ENCODE measurements around the gene NCOR2. TPM values are rescaled to one million over a fixed set of nuclear protein-coding genes. Genes with fewer than 3 reads are reported as not detected.
A peak's percentile ranks its signal among the peaks of the same experiment; 100 is the strongest.

The NCOR2 gene
- total and polyA plus RNA-seq, 2 donors (not counting 3 experiments of a cell fraction or from before 2014, with no cell fraction given) = 26.5 to 241 TPM

- Histone ChIP-seq H3K9ac (replicated peaks; ENCODE audit: extremely low read depth, insufficient read depth, low read length) (peak overlapping the region; percentile 11), H3K27ac (ENCODE audit: insufficient read depth, low read depth, low read length) (peak overlapping the region; percentile 48), H3K4me1 (ENCODE audit: control insufficient read depth, extremely low read depth, insufficient read depth, low read length) (peaks cover 24% of the 10 kb centered on the region), H3K36me3 (ENCODE audit: control insufficient read depth in 2 of 2, extremely low read depth in 1 of 2, insufficient read depth in 2 of 2, low read length in 2 of 2) (no peaks in the 10 kb centered on the region), H3K9me3 (replicated peaks; ENCODE audit: control insufficient read depth, insufficient read depth, low read length) (no peaks in the 10 kb centered on the region), H3K4me3 (replicated peaks in 1 of 3; ENCODE audit: insufficient read depth in 1 of 3, low read depth in 1 of 3, low read length in 3 of 3) (no peak overlapping the region), H4K20me1 (replicated peaks; ENCODE audit: control insufficient read depth, extremely low read depth, insufficient read depth, low read length) (no peaks in the 10 kb centered on the region), H3K9me1 (replicated peaks; ENCODE audit: control insufficient read depth, extremely low read depth, insufficient read depth, low read length) (no peaks in the 10 kb centered on the region), H3K4me2 (ENCODE audit: insufficient read depth, low read length) (peak overlapping the region; percentile 20), H3K79me2 (ENCODE audit: control insufficient read depth, insufficient read depth, low read length) (no peaks in the 10 kb centered on the region), H2AFZ (ENCODE audit: low read depth, low read length) (peak overlapping the region; percentile 35), H3K27me3 (ENCODE audit: control insufficient read depth in 2 of 2, insufficient read depth in 2 of 2, low read length in 2 of 2) (no peaks in the 10 kb centered on the region)
- peak; percentile 62 for TF ChIP-seq JUN (IDR thresholded peaks at IDR 0.05; ENCODE audit: borderline replicate concordance, insufficient read depth, insufficient read length, low read depth)
- TF ChIP-seq POLR2AphosphoS5 (IDR thresholded peaks at IDR 0.05; ENCODE audit: insufficient read depth, low read depth, low read length) = no peak
- peak; percentile 84 for TF ChIP-seq FOS (IDR thresholded peaks at IDR 0.05; ENCODE audit: borderline replicate concordance, insufficient read depth, low read length)
- TF ChIP-seq MYC (IDR thresholded peaks at IDR 0.05; ENCODE audit: low read depth, low read length) = peak; percentile 23
- TSS peak; percentile 92 for BruUV-seq (replicated peaks)
- POLR2A ChIA-PET = no interaction called here
- peak; percentile 75 for DNase-seq (ENCODE audit: low read depth, low spot score)
- CTCF ChIA-PET = interaction anchor here (1.0 kb wide), 1 partner anchor 208 kb away, joined by 3 read pairs; no protein-coding TSS in a partner anchor
- peak; percentile 99 for FAIRE-seq
- dilution Hi-C loops (cut with MboI; ENCODE audit: extremely low pct_ligation_motif_present, low sequenced_read_pairs) = no loop called here
- intact Hi-C loops (cut with micrococcal nuclease) = no loop called here
Measured at GRCh38 chr12:124588751-124589267, 21.4 kb upstream of the NCOR2 start.

- Histone ChIP-seq H3K4me2 (ENCODE audit: insufficient read depth, low read length) (peak overlapping the region; percentile 20), H2AFZ (ENCODE audit: low read depth, low read length) (no peak overlapping the region), H3K9ac (replicated peaks; ENCODE audit: extremely low read depth, insufficient read depth, low read length) (no peak overlapping the region), H3K4me3 (replicated peaks in 1 of 3; ENCODE audit: insufficient read depth in 1 of 3, low read depth in 1 of 3, low read length in 3 of 3) (no peak overlapping the region), H3K79me2 (ENCODE audit: control insufficient read depth, insufficient read depth, low read length) (no peaks in the 10 kb centered on the region), H3K27ac (ENCODE audit: insufficient read depth, low read depth, low read length) (no peak overlapping the region), H3K27me3 (ENCODE audit: control insufficient read depth in 2 of 2, insufficient read depth in 2 of 2, low read length in 2 of 2) (no peaks in the 10 kb centered on the region), H3K4me1 (ENCODE audit: control insufficient read depth, extremely low read depth, insufficient read depth, low read length) (peaks cover 24% of the 10 kb centered on the region), H4K20me1 (replicated peaks; ENCODE audit: control insufficient read depth, extremely low read depth, insufficient read depth, low read length) (no peaks in the 10 kb centered on the region), H3K9me1 (replicated peaks; ENCODE audit: control insufficient read depth, extremely low read depth, insufficient read depth, low read length) (no peaks in the 10 kb centered on the region), H3K9me3 (replicated peaks; ENCODE audit: control insufficient read depth, insufficient read depth, low read length) (no peaks in the 10 kb centered on the region), H3K36me3 (ENCODE audit: control insufficient read depth in 2 of 2, extremely low read depth in 1 of 2, insufficient read depth in 2 of 2, low read length in 2 of 2) (no peaks in the 10 kb centered on the region)
- intact Hi-C loops (cut with micrococcal nuclease) = no loop called here
- POLR2A ChIA-PET = no interaction called here
- CTCF ChIA-PET = interaction anchor here (1.0 kb wide), 1 partner anchor 208 kb away, joined by 3 read pairs; no protein-coding TSS in a partner anchor
- dilution Hi-C loops (cut with MboI; ENCODE audit: extremely low pct_ligation_motif_present, low sequenced_read_pairs) = no loop called here
- TF ChIP-seq POLR2AphosphoS5 (IDR thresholded peaks at IDR 0.05; ENCODE audit: insufficient read depth, low read depth, low read length) (no peak), POLR2A (IDR thresholded peaks at IDR 0.05; ENCODE audit: low read depth, low read length) (no peak), FOS (IDR thresholded peaks at IDR 0.05; ENCODE audit: borderline replicate concordance, insufficient read depth, low read length) (no peak), EZH2 (IDR thresholded peaks at IDR 0.05; ENCODE audit: borderline replicate concordance, low read depth, low read length, severe bottlenecking) (no peak), GATA2 (IDR thresholded peaks at IDR 0.05; ENCODE audit: insufficient read depth, insufficient read length, low read depth, low read length) (no peak), JUN (IDR thresholded peaks at IDR 0.05; ENCODE audit: borderline replicate concordance, insufficient read depth, insufficient read length, low read depth) (no peak), MYC (IDR thresholded peaks at IDR 0.05; ENCODE audit: low read depth, low read length) (no peak)
- TF ChIP-seq, protein P1, sequence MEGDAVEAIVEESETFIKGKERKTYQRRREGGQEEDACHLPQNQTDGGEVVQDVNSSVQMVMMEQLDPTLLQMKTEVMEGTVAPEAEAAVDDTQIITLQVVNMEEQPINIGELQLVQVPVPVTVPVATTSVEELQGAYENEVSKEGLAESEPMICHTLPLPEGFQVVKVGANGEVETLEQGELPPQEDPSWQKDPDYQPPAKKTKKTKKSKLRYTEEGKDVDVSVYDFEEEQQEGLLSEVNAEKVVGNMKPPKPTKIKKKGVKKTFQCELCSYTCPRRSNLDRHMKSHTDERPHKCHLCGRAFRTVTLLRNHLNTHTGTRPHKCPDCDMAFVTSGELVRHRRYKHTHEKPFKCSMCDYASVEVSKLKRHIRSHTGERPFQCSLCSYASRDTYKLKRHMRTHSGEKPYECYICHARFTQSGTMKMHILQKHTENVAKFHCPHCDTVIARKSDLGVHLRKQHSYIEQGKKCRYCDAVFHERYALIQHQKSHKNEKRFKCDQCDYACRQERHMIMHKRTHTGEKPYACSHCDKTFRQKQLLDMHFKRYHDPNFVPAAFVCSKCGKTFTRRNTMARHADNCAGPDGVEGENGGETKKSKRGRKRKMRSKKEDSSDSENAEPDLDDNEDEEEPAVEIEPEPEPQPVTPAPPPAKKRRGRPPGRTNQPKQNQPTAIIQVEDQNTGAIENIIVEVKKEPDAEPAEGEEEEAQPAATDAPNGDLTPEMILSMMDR (IDR thresholded peaks at IDR 0.05; ENCODE audit: extremely low read depth in 1 of 2, insufficient read depth in 1 of 2, low read depth in 1 of 2, low read length in 2 of 2) = no peak
- TF ChIP-seq, protein P2, sequence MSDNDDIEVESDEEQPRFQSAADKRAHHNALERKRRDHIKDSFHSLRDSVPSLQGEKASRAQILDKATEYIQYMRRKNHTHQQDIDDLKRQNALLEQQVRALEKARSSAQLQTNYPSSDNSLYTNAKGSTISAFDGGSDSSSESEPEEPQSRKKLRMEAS (IDR thresholded peaks at IDR 0.05; ENCODE audit: insufficient read depth, insufficient read length) = no peak
- DNase-seq (ENCODE audit: low read depth, low spot score) (no peak), FAIRE-seq (peak; percentile 24)
- no TSS peak for BruUV-seq (replicated peaks)
Measured at GRCh38 chr12:124588018-124588634, 20.7 kb upstream of the NCOR2 start.
